H1 (cell line): ENCODE results near the gene GATA1. TPM values are rescaled to one million over a fixed set of nuclear protein-coding genes. Genes with fewer than 3 reads are reported as not detected.

Experiments used
- CHD7 ChIP-seq: fragments of 300-600 bp; sonication (generic); IDR thresholded peaks from 2 replicates; pipeline ENCODE4 v1.7.1; 2012; ENCODE audit warnings: low read length, moderate library complexity, mild to moderate bottlenecking, inconsistent platforms; ENCODE audit not compliant: insufficient replicate concordance
- CTBP2 ChIP-seq: IDR thresholded peaks from 2 replicates; pipeline ENCODE4 v1.7.0; 2011; ENCODE audit warnings: borderline replicate concordance, mild to moderate bottlenecking, moderate library complexity, mixed read lengths, low read length; ENCODE audit not compliant: insufficient read depth, insufficient read length
- polyA plus RNA-seq, 7 experiments: library from polyadenylated mRNA; depleted of rRNA in 3 of 7; stranded (reverse) in 5 of 7; unstranded in 2 of 7; fragments of >200 nt in 5 of 7; fragments of 200-250 nt in 2 of 7; gene quantifications; 1 replicate in 5 of 7; 2 replicates in 1 of 7; 4 replicates in 1 of 7; pipeline versions ENCODE4 v1.2.1 to v1.2.3, GENCODE V29; 2011 to 2013; ENCODE audit warnings: missing spikeins in 2 of 7, mixed read lengths in 2 of 7
- total RNA-seq: library from RNA; stranded (reverse); fragmentation: NEBNext Ultra II Directional; extraction: Animal tissue kit (Norgen Biotek cat#: 25700); gene quantifications from 2 replicates; pipeline ENCODE4 v1.2.1, GENCODE V29; 2021

Gene GATA1
- total and polyA plus RNA-seq, 2 of the 8 experiments (the other 6 are each of a cell fraction or from before 2014, with no cell fraction given) = 0.05 TPM; not detected in 1

GRCh38 chrX:48761674-48762471, 24.5 kb upstream of the GATA1 start, which contains the start of gene GLOD5 (continued):
- TF ChIP-seq CHD7 (no peak), CTBP2 (no peak)
